IPS-NIHi11 (cell line): ENCODE data around the gene FAM163B.
"Not testable (repeated sequence)": the region's sequence is repeated elsewhere in the genome, so short reads cannot be mapped to it uniquely, and the experiment has no call there.

ENCODE experiments used
- DNase-seq: peaks from one replicate; pipeline ENCODE4 v3.0.0; 2012; ENCODE audit warnings: mixed read lengths, low spot score

The FAM163B gene

DNA sequence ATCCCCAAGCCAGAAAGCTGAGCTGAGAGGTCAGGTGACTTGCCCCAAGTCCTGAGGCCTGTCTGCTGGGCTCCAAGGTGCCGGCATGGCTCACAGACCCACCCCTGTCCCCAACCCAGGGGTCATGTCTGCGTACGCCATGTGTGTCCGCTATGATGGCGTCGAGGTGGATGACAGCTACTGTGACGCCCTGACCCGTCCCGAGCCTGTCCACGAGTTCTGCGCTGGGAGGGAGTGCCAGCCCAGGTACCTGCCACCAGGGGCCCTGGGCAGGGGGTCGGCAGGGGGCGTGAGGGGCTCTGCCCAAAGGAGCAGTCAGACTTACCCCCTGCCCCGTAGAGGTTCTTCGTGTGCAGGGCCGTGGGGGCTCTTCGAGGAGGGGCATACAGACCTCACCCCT is 42.4 kb downstream of the FAM163B start:
- DNase-seq, result no peak

DNA sequence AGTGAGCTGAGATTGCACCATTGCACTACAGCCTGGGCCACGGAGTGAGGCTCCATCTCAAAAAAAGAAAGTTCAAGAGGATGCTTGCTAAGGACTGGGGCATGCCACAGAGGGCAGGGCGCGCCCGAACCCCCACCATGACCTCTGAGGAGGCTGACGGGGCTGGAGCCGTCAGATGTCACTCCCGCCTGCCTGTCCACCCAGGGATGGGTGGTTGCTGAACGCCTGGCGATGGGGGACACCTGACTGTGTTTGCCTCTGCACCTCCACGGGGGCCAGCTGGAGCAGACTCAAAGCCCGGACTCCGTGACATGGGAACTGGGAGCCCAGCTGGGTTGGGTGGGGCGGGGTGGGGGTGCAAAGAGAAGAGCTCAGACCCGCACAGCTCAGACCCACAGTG is 42.8 kb downstream of the FAM163B start:
- DNase-seq, result no peak

DNA sequence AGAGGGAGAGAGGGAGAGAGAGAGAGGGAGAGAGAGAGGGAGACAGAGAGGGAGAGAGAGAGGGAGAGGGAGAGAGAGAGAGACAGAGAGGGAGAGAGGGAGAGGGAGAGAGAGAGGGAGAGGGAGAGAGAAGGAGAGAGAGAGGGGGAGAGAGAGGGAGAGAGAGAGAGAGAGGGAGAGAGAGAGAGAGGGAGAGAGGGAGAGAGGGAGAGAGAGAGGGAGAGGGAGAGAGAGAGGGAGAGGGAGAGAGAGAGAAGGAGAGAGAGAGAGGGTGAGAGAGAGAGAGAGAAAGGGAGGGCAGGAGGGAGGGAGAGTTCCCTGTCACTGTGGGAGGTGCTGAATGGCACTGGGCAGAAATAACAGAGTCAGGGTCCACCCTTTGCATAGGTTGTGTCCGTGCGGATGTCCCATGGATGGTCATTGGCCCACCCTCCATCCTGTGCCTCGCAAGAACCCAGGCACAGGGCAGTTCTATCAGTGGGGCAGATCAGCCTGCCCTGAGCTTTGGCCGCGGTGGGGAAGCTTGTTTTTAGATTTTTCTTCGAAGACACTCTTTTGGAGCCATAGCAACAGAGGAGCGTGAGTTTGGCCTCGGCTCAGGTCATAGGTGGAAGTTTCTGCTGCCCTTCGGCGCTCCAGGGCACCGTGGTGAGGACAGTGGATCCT is 44.6 kb downstream of the FAM163B start:
- no peak for DNase-seq

DNA sequence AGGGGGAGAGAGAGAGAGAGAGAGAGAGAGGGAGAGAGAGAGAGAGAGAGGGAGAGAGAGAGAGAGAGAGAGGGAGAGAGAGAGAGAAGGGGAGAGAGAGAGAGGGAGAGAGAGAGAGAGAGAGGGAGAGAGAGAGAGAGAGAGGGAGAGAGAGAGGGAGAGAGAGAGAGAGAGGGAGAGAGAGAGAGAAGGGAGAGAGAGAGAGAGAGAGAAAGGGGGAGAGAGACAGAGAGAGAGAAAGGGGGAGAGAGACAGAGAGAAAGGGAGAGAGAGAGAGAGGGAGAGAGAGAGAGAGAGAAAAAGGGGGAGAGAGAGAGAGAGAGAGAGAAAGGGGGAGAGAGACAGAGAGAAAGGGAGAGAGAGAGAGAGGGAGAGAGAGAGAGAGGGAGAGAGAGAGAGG is 45.4 kb downstream of the FAM163B start:
- not testable (repeated sequence) for DNase-seq

DNA sequence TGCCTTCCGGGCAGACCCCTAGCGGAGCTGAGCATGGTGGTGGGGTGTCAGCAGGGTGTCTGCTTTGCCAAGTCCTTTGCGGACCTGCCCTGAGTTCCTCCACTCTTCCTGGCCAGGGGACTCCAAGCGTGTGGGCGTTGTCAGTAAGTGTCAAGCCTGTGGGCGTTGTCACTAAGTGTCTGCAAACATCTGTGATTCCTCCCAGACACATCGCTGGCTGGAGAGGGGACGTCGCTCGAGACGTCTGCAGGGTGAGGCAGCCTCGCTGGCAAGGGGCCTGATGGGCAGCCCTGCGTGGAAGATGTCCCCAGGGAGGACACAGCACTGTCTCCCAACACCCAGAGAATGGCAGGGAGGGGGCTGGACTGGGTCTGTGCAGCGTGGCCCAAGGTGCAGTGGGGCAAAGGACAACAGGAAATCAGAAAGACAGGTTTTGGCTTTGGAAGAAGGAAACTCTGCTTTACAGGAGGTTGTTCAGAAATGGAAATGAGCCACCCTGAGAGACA is 45.8 kb downstream of the FAM163B start:
- DNase-seq, result no peak

DNA sequence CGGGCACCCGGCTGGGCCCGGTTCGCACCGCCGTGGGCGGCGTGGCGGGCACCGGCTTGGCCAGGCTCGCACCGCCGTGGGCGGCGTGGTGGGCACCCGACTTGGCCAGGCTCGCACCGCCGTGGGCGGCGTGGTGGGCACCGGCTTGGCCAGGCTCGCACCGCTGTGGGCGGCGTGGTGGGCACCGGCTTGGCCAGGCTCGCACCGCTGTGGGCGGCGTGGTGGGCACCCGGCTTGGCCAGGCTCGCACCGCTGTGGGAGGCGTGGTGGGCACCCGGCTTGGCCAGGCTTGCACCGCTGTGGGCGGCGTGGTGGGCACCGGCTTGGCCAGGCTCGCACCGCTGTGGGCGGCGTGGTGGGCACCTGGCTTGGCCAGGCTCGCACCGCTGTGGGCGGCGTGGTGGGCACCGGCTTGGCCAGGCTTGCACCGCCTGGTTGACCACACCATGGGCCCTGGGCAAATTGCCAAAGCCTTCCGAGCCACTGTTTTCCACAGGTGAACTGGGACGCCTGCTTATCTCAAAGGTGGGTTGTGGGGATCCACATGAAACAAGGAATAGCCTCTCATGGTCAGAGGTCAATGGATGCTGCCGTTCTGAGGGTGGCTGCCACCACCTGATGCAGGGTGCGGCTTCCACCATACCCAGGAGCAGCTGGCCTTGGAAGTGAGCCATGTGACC is 46.4 kb downstream of the FAM163B start:
- no peak for DNase-seq

DNA sequence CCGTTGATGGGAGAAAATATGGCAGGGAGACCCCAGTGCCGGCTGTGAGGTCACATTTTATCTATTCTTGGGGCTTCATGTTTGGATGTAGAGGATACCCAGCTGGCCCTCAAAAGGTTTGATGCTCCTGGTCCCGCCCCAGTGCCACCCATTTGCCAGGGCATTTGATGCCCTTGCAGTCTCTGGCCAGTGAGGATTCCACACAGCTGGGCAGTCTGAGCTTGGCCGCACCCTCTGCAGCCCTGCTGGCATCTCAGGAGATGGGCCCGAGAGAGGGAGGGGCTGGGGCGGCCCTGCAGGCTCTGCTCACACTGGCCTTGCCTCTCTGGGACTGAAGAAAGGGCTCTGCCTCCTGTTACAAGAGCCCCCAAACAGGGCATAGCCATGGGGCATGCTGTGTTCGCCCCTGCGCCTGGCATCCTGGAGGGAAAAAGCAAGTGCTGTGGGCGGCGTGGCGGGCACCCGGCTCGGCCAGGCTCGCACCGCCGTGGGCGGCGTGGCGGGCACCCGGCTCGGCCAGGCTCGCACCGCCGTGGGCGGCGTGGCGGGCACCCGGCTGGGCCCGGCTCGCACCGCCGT is 47.1 kb downstream of the FAM163B start:
- no peak for DNase-seq

DNA sequence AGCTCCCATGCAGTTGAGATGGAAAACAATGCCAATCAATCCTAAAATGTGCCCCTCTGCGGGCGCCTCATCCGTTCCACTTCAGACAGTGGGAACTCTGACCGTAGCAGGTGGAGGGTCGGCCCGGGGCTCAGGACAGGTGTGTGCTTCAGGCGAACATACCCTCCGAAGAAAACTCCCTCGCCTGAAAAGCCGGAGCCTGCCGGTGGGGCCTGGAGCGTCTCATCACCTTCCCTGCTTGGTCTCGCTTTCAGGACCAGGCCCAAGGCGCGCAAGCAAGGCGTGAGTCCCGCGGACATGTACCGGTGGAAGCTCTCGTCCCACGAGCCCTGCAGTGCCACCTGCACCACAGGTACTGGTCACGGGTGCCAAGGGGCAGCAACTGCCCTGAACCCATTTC is 48.2 kb downstream of the FAM163B start:
- DNase-seq, result no peak

DNA sequence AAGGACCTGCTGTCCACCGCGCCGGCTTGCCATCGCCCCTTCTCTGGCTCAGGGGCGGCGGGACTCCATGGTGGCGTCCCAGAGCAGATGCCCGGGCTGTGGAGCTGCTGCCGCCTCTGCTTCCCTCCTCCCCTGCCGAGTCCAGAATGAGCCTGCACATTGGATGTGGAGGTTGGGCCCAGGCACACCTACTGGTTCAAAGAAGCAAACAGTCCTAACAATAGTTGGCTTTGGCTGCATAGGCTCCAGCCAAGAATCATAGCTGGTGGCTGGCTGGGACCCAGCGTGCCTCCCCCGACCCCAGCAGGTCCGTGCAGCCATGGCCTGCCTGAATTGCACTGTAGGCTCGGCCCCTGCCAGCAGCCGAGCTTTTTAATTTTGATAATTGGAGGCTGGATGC is 48.9 kb downstream of the FAM163B start:
- no peak for DNase-seq

DNA sequence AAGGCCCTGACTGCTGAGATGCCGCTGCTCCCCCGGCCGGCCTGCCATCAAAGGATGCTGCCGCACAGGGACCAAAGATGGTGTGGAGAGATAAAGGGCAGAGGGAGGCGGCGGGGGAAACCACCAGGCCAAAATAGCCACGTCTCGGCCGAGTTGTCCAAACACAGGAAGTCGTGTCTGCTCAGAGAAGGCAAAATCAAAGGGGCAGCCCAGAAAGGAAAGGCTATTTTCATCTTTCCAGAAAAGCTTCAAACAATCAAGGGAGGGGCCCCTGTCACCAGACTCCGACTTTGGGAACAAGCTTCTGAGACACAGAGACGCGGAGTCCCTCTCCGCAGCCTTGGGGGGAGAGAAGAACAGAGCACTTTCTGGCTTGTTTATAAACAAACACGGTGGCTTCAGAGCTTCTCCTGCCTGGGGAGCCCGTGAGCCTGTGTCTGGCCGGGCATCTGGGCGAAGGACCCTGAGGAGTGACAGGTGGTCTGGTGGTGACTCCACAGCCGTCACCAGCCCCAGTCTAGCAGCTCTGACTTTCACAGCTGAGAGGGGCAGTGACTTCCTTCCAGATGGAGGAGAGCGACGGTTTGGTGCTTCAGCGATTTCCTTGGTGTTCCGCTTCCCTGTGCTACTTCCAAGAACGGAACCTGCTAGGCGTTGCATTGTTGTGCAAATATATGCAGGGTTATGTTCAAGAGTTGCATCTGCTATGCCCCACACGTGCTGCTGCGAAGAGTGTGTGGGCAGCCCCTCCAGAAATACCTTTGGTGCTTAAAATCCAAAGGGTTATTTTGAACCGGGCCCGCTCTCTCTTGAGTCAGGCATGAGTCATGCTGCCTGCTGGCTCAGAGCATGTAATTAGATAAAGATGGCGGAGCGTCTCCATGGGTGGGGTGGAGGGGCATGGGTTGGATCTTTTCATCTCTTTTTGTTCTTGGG is 50.7 kb downstream of the FAM163B start:
- peak; percentile 67 for DNase-seq

DNA sequence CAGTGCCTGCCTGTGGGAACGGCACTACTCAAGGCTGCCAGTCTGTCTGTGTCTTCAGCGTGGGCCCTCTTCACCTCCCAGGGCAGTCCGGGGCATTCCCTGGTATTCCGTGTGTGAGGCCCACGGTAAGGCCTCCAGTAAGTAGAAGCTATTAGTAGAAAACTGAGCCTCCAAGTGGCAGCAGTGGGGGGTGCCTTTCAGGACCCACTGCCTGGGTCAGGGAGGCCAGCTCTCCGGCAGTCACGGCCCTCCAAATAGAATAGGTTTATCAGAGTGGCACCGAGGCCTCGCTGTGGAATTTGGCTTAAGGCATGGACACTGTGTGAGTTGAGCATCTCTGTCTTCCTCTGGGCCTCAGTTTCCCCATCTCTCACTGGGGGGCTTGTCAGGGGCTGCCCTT is 51.6 kb downstream of the FAM163B start:
- DNase-seq, result no peak

DNA sequence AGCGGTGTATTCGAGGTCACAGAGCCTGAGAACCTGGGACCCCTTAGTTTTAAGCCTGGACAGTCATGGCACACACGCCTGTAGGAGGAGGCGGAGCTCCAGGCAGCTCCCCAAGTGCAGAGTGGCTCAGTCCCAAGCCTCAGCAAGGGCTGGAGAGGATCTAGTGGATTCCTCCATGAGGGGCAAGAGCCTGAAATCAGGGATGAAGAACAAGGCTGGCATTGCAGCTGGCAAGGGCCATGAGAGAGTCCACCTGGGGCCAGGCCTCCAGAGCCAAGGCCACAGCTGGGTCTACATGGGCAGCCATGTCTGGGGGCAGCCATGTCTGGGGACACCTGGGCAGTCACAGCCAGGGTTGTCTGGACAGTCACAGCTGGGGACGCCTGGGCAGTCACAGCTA is 52.8 kb downstream of the FAM163B start:
- DNase-seq, result no peak

DNA sequence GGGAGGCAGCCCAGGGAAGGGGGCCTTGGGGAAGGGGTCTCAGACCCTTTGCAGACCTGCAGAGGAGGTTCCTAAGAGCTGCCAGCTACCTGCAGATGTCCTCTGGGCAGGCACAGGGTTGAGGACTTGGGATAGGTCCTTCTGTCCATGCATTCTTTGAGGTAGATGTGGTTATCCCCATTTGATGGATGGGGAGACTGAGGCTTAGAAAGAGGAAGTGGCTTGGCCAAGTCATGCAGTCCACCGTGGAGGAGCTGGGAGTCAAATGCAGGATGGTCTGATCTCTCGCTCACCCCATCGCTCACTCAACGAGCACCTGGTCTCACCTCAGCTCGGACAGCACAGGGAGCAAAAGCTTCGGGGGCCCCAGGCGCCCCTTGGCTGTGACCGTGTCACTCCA is 54.5 kb downstream of the FAM163B start:
- no peak for DNase-seq

DNA sequence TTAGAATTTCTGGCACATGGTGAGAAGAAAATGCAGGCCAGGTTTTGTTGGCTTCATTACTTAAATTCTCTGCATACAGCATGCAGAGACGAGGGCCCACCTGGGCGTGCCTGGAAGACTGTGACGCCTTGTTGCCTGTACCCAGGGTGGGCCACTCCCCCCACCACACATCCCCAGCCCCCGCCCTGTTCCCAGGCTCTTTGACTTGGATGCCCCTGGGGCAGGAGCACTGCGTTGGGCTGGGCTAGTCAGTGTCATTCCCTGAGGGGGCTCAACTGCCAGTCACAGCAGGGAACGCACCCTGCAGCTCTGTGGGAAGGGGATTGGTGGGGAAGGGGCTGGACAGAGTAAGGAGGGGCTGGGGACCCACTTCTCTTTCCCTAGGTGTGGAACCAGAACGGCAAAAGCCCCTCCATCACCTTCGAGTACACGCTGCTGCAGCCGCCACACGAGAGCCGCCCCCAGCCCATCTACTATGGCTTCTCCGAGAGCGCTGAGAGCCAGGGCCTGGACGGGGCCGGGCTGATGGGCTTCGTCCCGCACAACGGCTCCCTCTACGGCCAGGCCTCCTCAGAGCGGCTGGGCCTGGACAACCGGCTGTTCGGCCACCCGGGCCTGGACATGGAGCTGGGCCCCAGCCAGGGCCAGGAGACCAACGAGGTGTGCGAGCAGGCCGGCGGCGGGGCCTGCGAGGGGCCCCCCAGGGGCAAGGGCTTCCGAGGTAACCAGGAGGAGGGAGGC is 55.0 kb downstream of the FAM163B start:
- DNase-seq, result peak; percentile 84

DNA sequence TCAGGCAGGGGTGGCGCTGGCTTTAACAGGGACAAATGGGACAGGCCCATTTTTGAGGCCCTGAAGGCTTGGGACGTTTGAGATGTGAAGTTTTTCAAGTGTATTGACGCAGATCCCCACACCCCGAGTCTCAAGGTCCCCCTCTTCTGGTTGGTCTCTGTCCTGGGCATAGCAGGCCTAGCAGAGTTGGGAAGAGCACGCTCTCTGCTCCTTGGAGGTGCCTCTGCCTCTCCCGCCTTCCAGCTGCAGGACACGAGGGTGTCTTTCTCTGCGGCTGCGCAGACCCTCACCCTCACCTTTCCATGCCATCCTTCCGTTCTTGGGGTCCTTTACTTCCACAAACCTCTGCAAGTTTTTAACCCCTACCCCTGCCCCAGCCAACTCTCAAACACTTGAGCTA is 56.1 kb downstream of the FAM163B start:
- DNase-seq, result no peak

DNA sequence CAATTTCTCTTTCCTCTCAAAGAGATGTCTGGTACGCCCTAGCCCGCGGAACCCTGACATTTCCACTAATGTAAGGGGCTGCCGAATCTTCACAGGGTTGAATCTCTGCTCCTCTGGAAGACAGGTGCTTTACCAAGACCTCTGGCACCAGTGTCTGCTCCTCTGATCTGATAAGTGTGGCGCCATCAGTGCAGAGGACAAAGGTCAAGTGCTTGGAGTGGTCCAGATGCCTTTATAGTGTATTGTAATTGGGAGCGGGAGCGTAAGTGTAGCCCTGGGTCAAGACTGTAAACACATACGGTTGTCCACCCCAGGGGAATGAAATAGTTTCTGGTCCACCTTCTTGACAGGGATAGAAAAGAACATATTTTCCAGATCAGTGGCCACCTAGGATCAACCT is 57.0 kb downstream of the FAM163B start:
- no peak for DNase-seq

DNA sequence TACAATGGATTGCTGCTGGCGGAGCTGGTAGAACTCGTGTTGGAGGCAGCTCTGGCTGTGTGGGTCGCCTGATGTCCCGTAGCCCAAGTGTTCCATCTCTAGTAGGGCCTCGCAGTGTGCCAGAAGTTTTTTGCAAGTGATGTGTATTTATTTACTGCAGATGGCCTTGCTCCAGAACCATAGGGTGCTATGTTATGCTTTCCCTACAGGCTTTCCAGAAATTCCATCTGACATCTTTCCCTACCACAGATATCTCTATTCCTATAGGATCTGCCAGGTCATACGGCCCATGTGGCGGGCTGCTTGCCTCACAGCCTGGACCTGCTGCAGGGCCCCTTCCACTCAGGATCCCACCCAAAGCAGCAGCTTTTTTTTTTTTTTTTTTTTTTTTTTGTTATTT is 57.7 kb downstream of the FAM163B start:
- DNase-seq, result no peak

DNA sequence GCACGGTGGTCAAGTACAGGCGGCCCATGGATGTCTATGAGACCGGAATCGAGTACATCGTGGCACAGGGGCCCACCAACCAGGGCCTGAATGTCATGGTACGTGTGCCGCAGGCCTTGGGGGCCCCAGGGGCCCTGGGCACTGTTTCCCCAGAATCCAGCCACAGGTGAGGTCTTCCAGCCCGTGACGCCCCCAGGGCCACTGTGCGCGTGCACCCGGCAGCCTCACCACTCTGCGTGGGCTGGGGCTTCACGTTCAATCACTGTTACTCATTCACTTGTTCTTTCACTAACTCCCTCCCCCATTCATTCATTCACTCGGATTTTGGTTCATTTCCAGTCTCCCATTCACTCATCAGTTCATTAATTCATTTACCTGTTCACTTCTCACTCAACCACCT is 62.1 kb downstream of the FAM163B start:
- DNase-seq, result no peak

DNA sequence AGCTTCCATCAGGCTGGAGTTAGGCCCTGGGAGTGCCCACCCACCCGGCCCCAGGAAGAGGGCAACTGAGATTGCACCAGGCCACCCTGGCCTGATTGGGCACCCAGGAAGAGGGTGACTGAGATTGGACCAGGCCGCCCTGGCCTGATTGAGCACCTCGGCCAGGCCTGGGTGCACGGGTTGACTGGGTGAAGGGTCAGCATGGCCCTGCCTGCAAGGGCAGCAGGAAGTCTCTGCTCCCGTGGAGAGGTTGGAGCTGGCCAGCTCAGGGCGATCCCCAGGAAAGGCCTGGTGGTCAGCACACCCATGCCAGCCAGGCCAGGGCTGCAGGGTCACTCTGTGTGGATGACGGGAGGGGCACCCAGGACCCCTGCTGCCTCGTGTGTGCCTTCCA is 62.9 kb downstream of the FAM163B start:
- DNase-seq, result no peak

DNA sequence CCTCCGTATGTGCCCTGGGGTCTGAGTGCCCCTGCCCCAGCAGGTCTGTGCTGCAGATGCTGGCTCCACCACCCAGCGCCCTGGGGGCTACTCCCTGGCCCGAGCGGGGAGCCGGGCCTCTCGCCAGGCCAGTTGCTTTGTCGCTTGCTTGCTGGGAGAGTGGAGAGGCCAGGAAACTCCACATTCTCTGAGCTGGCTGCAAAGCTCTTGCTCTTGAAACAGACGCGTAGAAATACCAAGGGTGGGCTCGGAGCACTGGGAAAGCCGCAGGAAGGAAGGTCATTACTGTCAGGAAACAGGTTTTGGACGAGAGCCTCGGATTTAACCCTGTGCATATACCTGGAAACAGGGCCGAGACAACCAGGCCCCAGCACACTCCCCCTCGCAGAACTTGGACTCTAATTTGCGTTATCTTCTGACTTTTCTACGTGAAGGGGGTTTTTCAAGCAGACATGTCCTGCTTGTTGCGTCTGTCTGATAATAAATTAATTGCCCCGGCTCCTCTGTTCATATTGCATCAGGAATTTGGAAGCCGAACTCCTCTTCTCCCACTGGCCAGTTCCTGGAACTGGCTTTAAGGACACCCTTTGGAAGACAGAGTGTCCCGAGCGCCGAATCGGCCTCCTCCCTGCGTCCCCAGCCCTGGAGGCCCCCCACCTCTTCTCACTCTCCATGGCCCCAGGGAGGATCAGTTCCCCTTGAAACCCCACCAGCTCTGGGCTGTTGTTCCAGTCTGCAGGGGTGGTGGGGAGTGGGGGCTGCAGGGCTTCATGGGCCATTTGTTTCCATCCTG is 63.5 kb downstream of the FAM163B start:
- no peak for DNase-seq
